SK-N-SH (cell line): ENCODE data around the gene ABHD2. TPM values are rescaled to one million over a fixed set of nuclear protein-coding genes. Genes with fewer than 3 reads are reported as not detected.

Experiments
- CTCF ChIA-PET: fragments of 300-600, 350-600 bp; formaldehyde crosslinking; extraction: SDS; loops from one replicate; lab custom pipeline; 2021; lab: Yijun Ruan, JAX
- POLR2A ChIA-PET: fragments of 350-600 bp; sonication (Branson Sonifier 250); formaldehyde crosslinking; extraction: SDS; loops from one replicate; lab custom pipeline; 2020; ENCODE audit warnings: antibody characterized with exemption, inconsistent platforms; lab: Yijun Ruan, JAX
- DNase-seq: peaks from one replicate; pipeline ENCODE4 v3.0.0; 2012
- H2AFZ ChIP-seq: fragments of 200-600 bp; sonication (generic); 2 replicates; pipeline ENCODE4 v1.8.1; 2016; ENCODE audit warnings: antibody characterized with exemption, mild to moderate bottlenecking, low read depth
- H3F3A ChIP-seq: fragments of 200-600 bp; sonication (generic); replicated peaks from 2 replicates; pipeline ENCODE3; 2016; ENCODE audit warnings: antibody characterized with exemption, mild to moderate bottlenecking; ENCODE audit not compliant: insufficient read depth
- H3K27ac ChIP-seq, 2 experiments: fragments of 200-500 bp in 1 of 2; fragments of 200-600 bp in 1 of 2; sonication (Bioruptor generic) in 1 of 2; sonication (generic), shearing (Covaris generic) in 1 of 2; 2 replicates each; pipeline versions ENCODE4 v1.5.1 to v1.6.1; 2014 to 2016; ENCODE audit warnings: low read depth in 2 of 2, inconsistent platforms in 1 of 2, low read length in 1 of 2, mild to moderate bottlenecking in 1 of 2, mixed read lengths in 1 of 2
- H3K27me3 ChIP-seq: fragments of 200-600 bp; sonication (generic), shearing (Covaris generic); 2 replicates; pipeline ENCODE4 v1.6.1; 2016; ENCODE audit warnings: mixed run types; ENCODE audit not compliant: insufficient read depth
- H3K36me3 ChIP-seq, 2 experiments: fragments of 200-500 bp in 1 of 2; fragments of 200-600 bp in 1 of 2; sonication (Bioruptor generic) in 1 of 2; sonication (generic) in 1 of 2; replicated peaks in 1 of 2; 2 replicates each; pipeline versions ENCODE3 to v1.5.1; 2014 to 2016; ENCODE audit warnings: low read length in 1 of 2, mild to moderate bottlenecking in 1 of 2; ENCODE audit not compliant: insufficient read depth in 2 of 2, control insufficient read depth in 1 of 2
- H3K4me1 ChIP-seq, 2 experiments: fragments of 200-500 bp in 1 of 2; fragments of 200-600 bp in 1 of 2; sonication (Bioruptor generic) in 1 of 2; sonication (generic), shearing (Covaris generic) in 1 of 2; 2 replicates each; pipeline versions ENCODE4 v1.5.1 to v1.6.1; 2014 to 2016; ENCODE audit warnings: low read depth in 1 of 2, low read length in 1 of 2, mixed run types in 1 of 2; ENCODE audit not compliant: insufficient read depth in 2 of 2, control insufficient read depth in 1 of 2
- H3K4me2 ChIP-seq: fragments of 200-600 bp; sonication (generic), shearing (Covaris generic); 2 replicates; pipeline ENCODE4 v1.6.1; 2017; ENCODE audit warnings: mixed run types
- H3K4me3 ChIP-seq, 2 experiments: fragments of 200-500 bp in 1 of 2; fragments of 200-600 bp in 1 of 2; sonication (Bioruptor generic) in 1 of 2; sonication (generic), shearing (Covaris generic) in 1 of 2; 2 replicates each; pipeline versions ENCODE4 v1.5.1 to v1.8.1; 2014 to 2016; ENCODE audit warnings: low read depth in 2 of 2, inconsistent platforms in 1 of 2, low read length in 1 of 2, mild to moderate bottlenecking in 1 of 2, mixed read lengths in 1 of 2, moderate library complexity in 1 of 2
- H3K79me2 ChIP-seq: fragments of 200-600 bp; sonication (generic); 2 replicates; pipeline ENCODE4 v1.8.1; 2017; ENCODE audit warnings: mild to moderate bottlenecking; ENCODE audit not compliant: insufficient read depth
- H3K9ac ChIP-seq: fragments of 200-600 bp; sonication (generic); 2 replicates; pipeline ENCODE4 v1.6.1; 2017; ENCODE audit warnings: mixed run types
- H3K9me2 ChIP-seq: fragments of 200-600 bp; sonication (generic); 2 replicates; pipeline ENCODE4 v1.6.1; 2017; ENCODE audit warnings: mixed run types
- H3K9me3 ChIP-seq: fragments of 200-600 bp; sonication (generic); 2 replicates; pipeline ENCODE4 v1.6.1; 2017; ENCODE audit warnings: mixed run types, mild to moderate bottlenecking, moderate library complexity
- H4K20me1 ChIP-seq: fragments of 200-600 bp; sonication (generic); 2 replicates; pipeline ENCODE4 v1.6.1; 2017; ENCODE audit warnings: mild to moderate bottlenecking, mixed run types; ENCODE audit not compliant: insufficient read depth
- FOSL2 ChIP-seq: IDR thresholded peaks from 2 replicates; pipeline ENCODE4 v1.4.0; 2012; ENCODE audit warnings: low read depth, mild to moderate bottlenecking, moderate library complexity, borderline replicate concordance
- FOXJ3 ChIP-seq: sonication (generic); formaldehyde crosslinking; IDR thresholded peaks from 2 replicates; pipeline ENCODE4 v1.5.1; 2020; ENCODE audit warnings: mild to moderate bottlenecking, missing genetic modification reagents
- IRF3 ChIP-seq: fragments of 150-350 bp; IDR thresholded peaks from 2 replicates; pipeline ENCODE4 v1.6.1; 2016; ENCODE audit warnings: mild to moderate bottlenecking, low read depth, low read length
- JUND ChIP-seq: IDR thresholded peaks from 2 replicates; pipeline ENCODE4 v1.4.0; 2012
- MAX ChIP-seq: IDR thresholded peaks from 2 replicates; pipeline ENCODE4 v1.4.0; 2012; ENCODE audit warnings: low read depth
- NFIC ChIP-seq: IDR thresholded peaks from 2 replicates; pipeline ENCODE4 v1.4.0; 2012; ENCODE audit warnings: borderline replicate concordance
- NRF1 ChIP-seq: IDR thresholded peaks from 2 replicates; pipeline ENCODE4 v1.6.1; 2012; ENCODE audit warnings: low read depth, mild to moderate bottlenecking, low read length
- RAD21 ChIP-seq: IDR thresholded peaks from 2 replicates; pipeline ENCODE4 v1.6.1; 2012; ENCODE audit warnings: mild to moderate bottlenecking, low read length
- REST ChIP-seq: IDR thresholded peaks from 2 replicates; pipeline ENCODE4 v1.6.1; 2012; ENCODE audit warnings: mild to moderate bottlenecking, low read depth, low read length, moderate library complexity
- RXRA ChIP-seq: IDR thresholded peaks from 2 replicates; pipeline ENCODE4 v1.4.0; 2012; ENCODE audit warnings: low read depth, mild to moderate bottlenecking, borderline replicate concordance
- SIN3A ChIP-seq: IDR thresholded peaks from 2 replicates; pipeline ENCODE4 v1.6.1; 2012; ENCODE audit warnings: low read depth, mild to moderate bottlenecking, low read length, moderate library complexity, borderline replicate concordance
- SMC3 ChIP-seq: IDR thresholded peaks from 2 replicates; pipeline ENCODE4 v1.6.1; 2012; ENCODE audit warnings: low read depth, low read length, improper control_type of control experiment
- YY1 ChIP-seq: IDR thresholded peaks from 2 replicates; pipeline ENCODE4 v1.4.0; 2012; ENCODE audit warnings: low read depth, mild to moderate bottlenecking
- ZBTB33 ChIP-seq: IDR thresholded peaks from 2 replicates; pipeline ENCODE4 v1.4.0; 2012; ENCODE audit warnings: low read depth, borderline replicate concordance
- WGBS: methylation state at CpG from one replicate; pipeline ENCODE4 v1.1.6; 2017; ENCODE audit warnings: low lambda C conversion rate; 5-methylcytosine and 5-hydroxymethylcytosine counted together
- polyA plus RNA-seq, 3 experiments: library from polyadenylated mRNA; depleted of rRNA; stranded (reverse); fragments of >200 nt; gene quantifications; 2 replicates each; pipeline ENCODE4 v1.2.3, GENCODE V29; 2012

The ABHD2 gene
- polyA plus RNA-seq, 1 of the 3 experiments (the other 2 are of a cell fraction) = 19.2 TPM

GRCh38 chr15:89149501-89150101, 61.3 kb downstream of the ABHD2 start:
- Histone ChIP-seq H3K4me2 (no peak overlapping the region), H3K4me3 (no peak overlapping the region), H3K9me2 (no peaks in the 10 kb centered on the region), H3K27me3 (no peaks in the 10 kb centered on the region), H3K9me3 (no peaks in the 10 kb centered on the region), H3F3A (no peaks in the 10 kb centered on the region), H2AFZ (no peak overlapping the region), H3K9ac (no peak overlapping the region), H3K4me1 (no peaks in the 10 kb centered on the region; a peak in 1 of 4 replicates), H3K27ac (no peak overlapping the region; a peak in 1 of 4 replicates), H3K36me3 (peaks cover 24 to 31% of the 10 kb centered on the region in 2 experiments), H4K20me1 (no peaks in the 10 kb centered on the region), H3K79me2 (peaks cover 8% of the 10 kb centered on the region; the same call in 1 of the 2 replicates)
- TF ChIP-seq FOSL2 (no peak), IRF3 (no peak), NRF1 (no peak), REST (no peak), JUND (no peak), FOXJ3 (CRISPR knock-in tag) (no peak), RAD21 (no peak), NFIC (no peak), YY1 (no peak)
- ChIA-PET POLR2A (no interaction called here), CTCF (interaction anchor here (0.9 to 4.5 kb wide), 8 partner anchors 8 to 92 kb away, joined by 3 to 21 read pairs (median 4); no protein-coding TSS in a partner anchor)
- DNase-seq = no peak
- WGBS = 93% methylated on average over 7 of the region's 7 CpGs

- H3K4me1 ChIP-seq = no peaks in the 10 kb centered on the region; a peak in 1 of 4 replicates
- H3K9me3 ChIP-seq = no peaks in the 10 kb centered on the region
- no peak overlapping the region for H2AFZ ChIP-seq
- H3F3A ChIP-seq = no peaks in the 10 kb centered on the region
- ChIA-PET CTCF (interaction anchor here (1.0 to 4.5 kb wide), 7 partner anchors 10 to 93 kb away, joined by 3 to 21 read pairs (median 4); no protein-coding TSS in a partner anchor), POLR2A (no interaction called here)
- H3K27me3 ChIP-seq = no peaks in the 10 kb centered on the region
- H3K79me2 ChIP-seq = peaks cover 8% of the 10 kb centered on the region; the same call in 1 of the 2 replicates
- H3K4me3 ChIP-seq = no peak overlapping the region
- 92% methylated on average over 3 of the region's 3 CpGs for WGBS
- H3K4me2 ChIP-seq = no peak overlapping the region
- no peaks in the 10 kb centered on the region for H4K20me1 ChIP-seq
- no peak overlapping the region for H3K27ac ChIP-seq
- DNase-seq = no peak
- no peaks in the 10 kb centered on the region for H3K9me2 ChIP-seq
- peaks cover 30 to 38% of the 10 kb centered on the region in 2 experiments for H3K36me3 ChIP-seq
- H3K9ac ChIP-seq = no peak overlapping the region
- TF ChIP-seq RAD21 (no peak), MAX (no peak), SIN3A (no peak), SMC3 (no peak), RXRA (no peak), YY1 (no peak), ZBTB33 (no peak)
Observed at GRCh38 chr15:89150287-89150686, 62.0 kb downstream of the ABHD2 start.
